WTC11 (cell line): Measurements from ENCODE around the gene RIGI.

Experiments used
- FOXP1 ChIP-seq: sonication (generic); formaldehyde crosslinking; IDR thresholded peaks from 2 replicates; pipeline ENCODE4 v1.8.0; 2022; ENCODE audit warnings: missing genetic modification reagents, mild to moderate bottlenecking, moderate library complexity, borderline replicate concordance
- TCF7 ChIP-seq: sonication (generic); formaldehyde crosslinking; IDR thresholded peaks from 2 replicates; pipeline ENCODE4 v1.8.0; 2022; ENCODE audit warnings: mild to moderate bottlenecking, low read depth, missing genetic modification reagents, moderate library complexity
- TF ChIP-seq, protein P1 (sequence below): fragments of 200-600 bp; IDR thresholded peaks from 2 replicates; pipeline ENCODE4 v1.8.0; 2022; ENCODE audit warnings: antibody characterized with exemption

DNA sequence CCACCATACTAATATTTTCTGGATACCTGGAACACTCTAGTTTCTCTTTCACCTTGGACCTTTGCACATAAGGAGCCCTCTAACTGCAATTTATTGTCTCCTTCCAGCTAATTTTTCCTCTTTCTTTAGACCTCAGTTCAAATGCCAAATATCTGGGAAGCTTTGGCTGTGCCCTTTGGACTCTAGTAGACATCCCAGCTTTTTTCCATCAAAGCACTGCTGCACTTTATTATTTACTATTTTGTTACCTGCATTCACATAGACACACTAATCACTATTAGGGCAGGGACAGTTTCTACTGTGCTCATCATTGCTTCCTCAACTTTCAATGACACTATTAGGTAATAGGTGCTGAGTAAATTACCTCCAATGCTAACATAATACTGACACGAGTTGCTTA, 2.1 kb downstream of the RIGI start:
- TF ChIP-seq, protein P1, sequence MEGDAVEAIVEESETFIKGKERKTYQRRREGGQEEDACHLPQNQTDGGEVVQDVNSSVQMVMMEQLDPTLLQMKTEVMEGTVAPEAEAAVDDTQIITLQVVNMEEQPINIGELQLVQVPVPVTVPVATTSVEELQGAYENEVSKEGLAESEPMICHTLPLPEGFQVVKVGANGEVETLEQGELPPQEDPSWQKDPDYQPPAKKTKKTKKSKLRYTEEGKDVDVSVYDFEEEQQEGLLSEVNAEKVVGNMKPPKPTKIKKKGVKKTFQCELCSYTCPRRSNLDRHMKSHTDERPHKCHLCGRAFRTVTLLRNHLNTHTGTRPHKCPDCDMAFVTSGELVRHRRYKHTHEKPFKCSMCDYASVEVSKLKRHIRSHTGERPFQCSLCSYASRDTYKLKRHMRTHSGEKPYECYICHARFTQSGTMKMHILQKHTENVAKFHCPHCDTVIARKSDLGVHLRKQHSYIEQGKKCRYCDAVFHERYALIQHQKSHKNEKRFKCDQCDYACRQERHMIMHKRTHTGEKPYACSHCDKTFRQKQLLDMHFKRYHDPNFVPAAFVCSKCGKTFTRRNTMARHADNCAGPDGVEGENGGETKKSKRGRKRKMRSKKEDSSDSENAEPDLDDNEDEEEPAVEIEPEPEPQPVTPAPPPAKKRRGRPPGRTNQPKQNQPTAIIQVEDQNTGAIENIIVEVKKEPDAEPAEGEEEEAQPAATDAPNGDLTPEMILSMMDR = no peak
- TF ChIP-seq TCF7 (CRISPR knock-in tag) (no peak), FOXP1 (CRISPR knock-in tag) (no peak)
